Liver (tissue), 9 donors: ENCODE results near the gene TNN. TPM values are rescaled to one million over a fixed set of nuclear protein-coding genes. Genes with fewer than 3 reads are reported as not detected.

Experiments used
- DNase-seq: peaks from one replicate; pipeline ENCODE4 v3.0.0-alpha.2; 2017; ENCODE audit warnings: low spot score
- H3K27ac ChIP-seq, 2 donors: one replicate each; pipeline ENCODE4 v1.7.0; 2013; ENCODE audit warnings: inconsistent platforms in 2 of 2, low read length in 2 of 2, control low read depth in 1 of 2, low read depth in 1 of 2, mild to moderate bottlenecking in 1 of 2
- H3K27me3 ChIP-seq, 4 donors: one replicate each; pipeline versions ENCODE4 v1.6.1 to v1.7.0; 2013; ENCODE audit warnings: low read length in 3 of 4, inconsistent platforms in 1 of 4, mild to moderate bottlenecking in 1 of 4, moderate library complexity in 1 of 4; ENCODE audit not compliant: control insufficient read depth in 4 of 4, insufficient read depth in 4 of 4
- H3K36me3 ChIP-seq, 4 donors: one replicate each; pipeline versions ENCODE4 v1.6.1 to v1.7.0; 2013; ENCODE audit warnings: low read length in 3 of 4, mild to moderate bottlenecking in 3 of 4, low read depth in 1 of 4, moderate library complexity in 1 of 4; ENCODE audit not compliant: control insufficient read depth in 4 of 4, insufficient read depth in 3 of 4
- H3K4me1 ChIP-seq, 4 donors: one replicate each; pipeline versions ENCODE4 v1.6.1 to v1.7.0; 2013; ENCODE audit warnings: low read length in 3 of 4, mild to moderate bottlenecking in 3 of 4, moderate library complexity in 1 of 4; ENCODE audit not compliant: control insufficient read depth in 4 of 4, insufficient read depth in 4 of 4
- H3K4me3 ChIP-seq, 3 donors: one replicate each; pipeline versions ENCODE4 v1.6.1 to v1.7.0; 2013; ENCODE audit warnings: low read length in 3 of 3, control low read depth in 1 of 3, low read depth in 1 of 3, mild to moderate bottlenecking in 1 of 3
- H3K9ac ChIP-seq, 2 donors: one replicate each; pipeline ENCODE4 v1.7.0; 2013; ENCODE audit warnings: low read length in 2 of 2, mild to moderate bottlenecking in 2 of 2, moderate library complexity in 2 of 2, control low read depth in 1 of 2, low read depth in 1 of 2
- H3K9me3 ChIP-seq, 4 donors: one replicate each; pipeline versions ENCODE4 v1.6.1 to v1.7.0; 2013; ENCODE audit warnings: low read length in 3 of 4; ENCODE audit not compliant: control insufficient read depth in 4 of 4
- EGR1 ChIP-seq, 2 donors: IDR thresholded peaks; 2 replicates each; pipeline ENCODE4 v1.6.1; 2016 to 2018; ENCODE audit warnings: antibody characterized with exemption in 2 of 2, low read depth in 2 of 2
- FOXA1 ChIP-seq: IDR thresholded peaks from 2 replicates; pipeline ENCODE4 v1.6.1; 2016; ENCODE audit warnings: antibody characterized with exemption
- FOXA2 ChIP-seq: IDR thresholded peaks from 2 replicates; pipeline ENCODE4 v1.6.1; 2016; ENCODE audit warnings: antibody characterized with exemption
- GABPA ChIP-seq, 2 donors: IDR thresholded peaks in 1 of 2; conservative IDR thresholded peaks in 1 of 2; 2 replicates each; pipeline ENCODE4 v1.6.1; 2016; ENCODE audit warnings: antibody characterized with exemption in 2 of 2, mild to moderate bottlenecking in 1 of 2, moderate library complexity in 1 of 2
- HNF4A ChIP-seq, 2 donors: conservative IDR thresholded peaks; 2 replicates each; pipeline ENCODE4 v1.6.1; 2016; ENCODE audit warnings: antibody characterized with exemption in 2 of 2, mild to moderate bottlenecking in 2 of 2
- HNF4G ChIP-seq: IDR thresholded peaks from 2 replicates; pipeline ENCODE4 v1.6.1; 2016; ENCODE audit warnings: antibody characterized with exemption
- JUND ChIP-seq, 2 donors: IDR thresholded peaks; 2 replicates each; pipeline ENCODE4 v1.6.1; 2016; ENCODE audit warnings: antibody characterized with exemption in 2 of 2
- RAD21 ChIP-seq, 2 donors: IDR thresholded peaks; 2 replicates each; pipeline ENCODE4 v1.6.1; 2016; ENCODE audit warnings: antibody characterized with exemption in 2 of 2, mild to moderate bottlenecking in 2 of 2
- RXRA ChIP-seq, 2 donors: IDR thresholded peaks; 2 replicates each; pipeline ENCODE4 v1.6.1; 2017 to 2018; ENCODE audit warnings: antibody characterized with exemption in 2 of 2, mild to moderate bottlenecking in 1 of 2
- SP1 ChIP-seq: IDR thresholded peaks from 2 replicates; pipeline ENCODE4 v1.6.1; 2018; ENCODE audit warnings: antibody characterized with exemption, mild to moderate bottlenecking
- TAF1 ChIP-seq: conservative IDR thresholded peaks from 2 replicates; pipeline ENCODE4 v1.6.1; 2016; ENCODE audit warnings: antibody characterized with exemption, mild to moderate bottlenecking
- YY1 ChIP-seq: IDR thresholded peaks from 2 replicates; pipeline ENCODE4 v1.6.1; 2016; ENCODE audit warnings: antibody characterized with exemption, mild to moderate bottlenecking
- WGBS: extraction: QIAGEN DNeasy Blood & Tissue Kit; methylation state at CpG from one replicate; pipeline ENCODE4 v1.1.7; 2013; 5-methylcytosine and 5-hydroxymethylcytosine counted together
- polyA plus RNA-seq, 2 donors: library from polyadenylated mRNA; stranded (reverse) in 1 of 2; unstranded in 1 of 2; fragments of 200-250 nt in 1 of 2; fragments of >200 nt in 1 of 2; fragmentation: Nextera tagmentation in 1 of 2; extraction: Ambion mirVana in 1 of 2; gene quantifications; one replicate each; pipeline versions ENCODE4 v1.2.1 to v1.2.3, GENCODE V29; 2013 to 2015
- total RNA-seq, 2 donors: library from RNA; depleted of rRNA; stranded (reverse); fragments of >200 nt; gene quantifications; one replicate each; pipeline ENCODE4 v1.2.3, GENCODE V29; 2014
- TF ChIP-seq, protein P1 (sequence below): fragments of 150-350 bp; IDR thresholded peaks from 2 replicates; pipeline ENCODE4 v1.5.1; 2017; ENCODE audit warnings: improper control_type of control experiment, low read depth, low read length; ENCODE audit not compliant: missing input control
- TF ChIP-seq, protein P2 (sequence below): IDR thresholded peaks from 2 replicates; pipeline ENCODE4 v1.6.1; 2016; ENCODE audit warnings: antibody characterized with exemption
- TF ChIP-seq, protein P3 (sequence below): IDR thresholded peaks from 2 replicates; pipeline ENCODE4 v1.6.1; 2016; ENCODE audit warnings: antibody characterized with exemption
- TF ChIP-seq, protein P4 (sequence below): IDR thresholded peaks from 2 replicates; pipeline ENCODE4 v1.6.1; 2016; ENCODE audit warnings: antibody characterized with exemption, mild to moderate bottlenecking
- donor health status: healthy.
- donor health status: healthy.
- donor health status: healthy.
- donor health status: healthy.
- donor health status: healthy.

Gene TNN
- total and polyA plus RNA-seq, 4 donors = 0.11 to 1.8 (median 0.80) TPM

DNA sequence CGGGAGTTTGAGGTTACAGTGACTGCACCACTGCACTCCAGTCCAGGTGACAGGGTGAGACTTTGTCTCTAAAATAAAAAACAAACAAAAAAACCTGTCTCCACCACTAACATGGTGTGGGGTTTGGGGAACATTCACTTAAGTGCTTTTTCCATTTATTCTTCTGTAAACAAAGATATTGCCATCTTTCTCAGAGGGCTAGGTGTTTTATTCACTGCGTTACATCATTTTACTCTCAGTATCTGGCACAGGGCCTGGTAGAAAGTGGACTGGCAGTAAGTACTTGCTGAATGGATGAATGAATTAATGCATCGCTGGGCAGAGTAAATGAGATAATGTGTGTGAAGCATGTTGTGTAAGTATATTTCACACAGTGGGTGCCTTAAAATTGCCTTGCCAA, 104.9 kb downstream of the TNN start:
- Histone ChIP-seq H3K27ac (no peak overlapping the region), H3K36me3 (peaks cover 0 to 22% (median 15%) of the 10 kb centered on the region in 4 donors), H3K9me3 (no peaks in the 10 kb centered on the region), H3K4me1 (peaks cover 0 to 12% (median 4%) of the 10 kb centered on the region in 4 donors), H3K9ac (no peak overlapping the region), H3K4me3 (no peak overlapping the region), H3K27me3 (no peaks in the 10 kb centered on the region)
- no peak for DNase-seq
- WGBS = 97% methylated on average over 3 of the region's 3 CpGs
- TF ChIP-seq, protein P1, sequence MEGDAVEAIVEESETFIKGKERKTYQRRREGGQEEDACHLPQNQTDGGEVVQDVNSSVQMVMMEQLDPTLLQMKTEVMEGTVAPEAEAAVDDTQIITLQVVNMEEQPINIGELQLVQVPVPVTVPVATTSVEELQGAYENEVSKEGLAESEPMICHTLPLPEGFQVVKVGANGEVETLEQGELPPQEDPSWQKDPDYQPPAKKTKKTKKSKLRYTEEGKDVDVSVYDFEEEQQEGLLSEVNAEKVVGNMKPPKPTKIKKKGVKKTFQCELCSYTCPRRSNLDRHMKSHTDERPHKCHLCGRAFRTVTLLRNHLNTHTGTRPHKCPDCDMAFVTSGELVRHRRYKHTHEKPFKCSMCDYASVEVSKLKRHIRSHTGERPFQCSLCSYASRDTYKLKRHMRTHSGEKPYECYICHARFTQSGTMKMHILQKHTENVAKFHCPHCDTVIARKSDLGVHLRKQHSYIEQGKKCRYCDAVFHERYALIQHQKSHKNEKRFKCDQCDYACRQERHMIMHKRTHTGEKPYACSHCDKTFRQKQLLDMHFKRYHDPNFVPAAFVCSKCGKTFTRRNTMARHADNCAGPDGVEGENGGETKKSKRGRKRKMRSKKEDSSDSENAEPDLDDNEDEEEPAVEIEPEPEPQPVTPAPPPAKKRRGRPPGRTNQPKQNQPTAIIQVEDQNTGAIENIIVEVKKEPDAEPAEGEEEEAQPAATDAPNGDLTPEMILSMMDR = no peak
- TF ChIP-seq HNF4A (conservative IDR thresholded peaks at IDR 0.05) = no peak
- TF ChIP-seq YY1 = no peak
- TF ChIP-seq, protein P2, sequence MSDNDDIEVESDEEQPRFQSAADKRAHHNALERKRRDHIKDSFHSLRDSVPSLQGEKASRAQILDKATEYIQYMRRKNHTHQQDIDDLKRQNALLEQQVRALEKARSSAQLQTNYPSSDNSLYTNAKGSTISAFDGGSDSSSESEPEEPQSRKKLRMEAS = no peak
- TF ChIP-seq RXRA (IDR thresholded peaks at IDR 0.05) = no peak
- no peak for TF ChIP-seq SP1
- no peak for TF ChIP-seq RAD21 (IDR thresholded peaks at IDR 0.05)
- no peak for TF ChIP-seq FOXA1
- TF ChIP-seq TAF1 = no peak
- TF ChIP-seq GABPA (IDR thresholded peaks at IDR 0.05 in 1 of 2, conservative IDR thresholded peaks at IDR 0.05 in 1 of 2) = no peak
- no peak for TF ChIP-seq EGR1 (IDR thresholded peaks at IDR 0.05; ENCODE audit: low read depth in 2 of 2)
- TF ChIP-seq, protein P3, sequence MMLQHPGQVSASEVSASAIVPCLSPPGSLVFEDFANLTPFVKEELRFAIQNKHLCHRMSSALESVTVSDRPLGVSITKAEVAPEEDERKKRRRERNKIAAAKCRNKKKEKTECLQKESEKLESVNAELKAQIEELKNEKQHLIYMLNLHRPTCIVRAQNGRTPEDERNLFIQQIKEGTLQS = no peak
- TF ChIP-seq FOXA2 = no peak
- TF ChIP-seq HNF4G = no peak
- TF ChIP-seq, protein P4, sequence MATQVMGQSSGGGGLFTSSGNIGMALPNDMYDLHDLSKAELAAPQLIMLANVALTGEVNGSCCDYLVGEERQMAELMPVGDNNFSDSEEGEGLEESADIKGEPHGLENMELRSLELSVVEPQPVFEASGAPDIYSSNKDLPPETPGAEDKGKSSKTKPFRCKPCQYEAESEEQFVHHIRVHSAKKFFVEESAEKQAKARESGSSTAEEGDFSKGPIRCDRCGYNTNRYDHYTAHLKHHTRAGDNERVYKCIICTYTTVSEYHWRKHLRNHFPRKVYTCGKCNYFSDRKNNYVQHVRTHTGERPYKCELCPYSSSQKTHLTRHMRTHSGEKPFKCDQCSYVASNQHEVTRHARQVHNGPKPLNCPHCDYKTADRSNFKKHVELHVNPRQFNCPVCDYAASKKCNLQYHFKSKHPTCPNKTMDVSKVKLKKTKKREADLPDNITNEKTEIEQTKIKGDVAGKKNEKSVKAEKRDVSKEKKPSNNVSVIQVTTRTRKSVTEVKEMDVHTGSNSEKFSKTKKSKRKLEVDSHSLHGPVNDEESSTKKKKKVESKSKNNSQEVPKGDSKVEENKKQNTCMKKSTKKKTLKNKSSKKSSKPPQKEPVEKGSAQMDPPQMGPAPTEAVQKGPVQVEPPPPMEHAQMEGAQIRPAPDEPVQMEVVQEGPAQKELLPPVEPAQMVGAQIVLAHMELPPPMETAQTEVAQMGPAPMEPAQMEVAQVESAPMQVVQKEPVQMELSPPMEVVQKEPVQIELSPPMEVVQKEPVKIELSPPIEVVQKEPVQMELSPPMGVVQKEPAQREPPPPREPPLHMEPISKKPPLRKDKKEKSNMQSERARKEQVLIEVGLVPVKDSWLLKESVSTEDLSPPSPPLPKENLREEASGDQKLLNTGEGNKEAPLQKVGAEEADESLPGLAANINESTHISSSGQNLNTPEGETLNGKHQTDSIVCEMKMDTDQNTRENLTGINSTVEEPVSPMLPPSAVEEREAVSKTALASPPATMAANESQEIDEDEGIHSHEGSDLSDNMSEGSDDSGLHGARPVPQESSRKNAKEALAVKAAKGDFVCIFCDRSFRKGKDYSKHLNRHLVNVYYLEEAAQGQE = no peak

DNA sequence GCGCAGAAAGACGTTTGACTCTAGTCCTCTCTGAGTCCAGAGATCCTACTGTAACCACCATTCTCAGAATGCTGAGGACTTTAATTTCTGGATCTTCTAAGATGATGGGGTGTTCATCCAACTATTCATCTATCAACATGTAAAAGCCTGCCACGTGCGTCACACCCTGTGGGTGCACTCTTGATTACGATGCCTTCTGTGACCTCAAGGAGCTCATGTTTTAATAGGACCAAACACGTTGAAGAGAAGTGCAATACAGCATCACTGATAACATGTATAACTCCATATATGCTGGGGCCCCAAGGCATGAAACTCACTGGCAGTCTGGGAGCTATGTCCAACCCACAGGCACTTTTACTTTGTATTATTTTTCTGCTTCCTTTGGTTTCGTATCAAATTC, 105.9 kb downstream of the TNN start:
- Histone ChIP-seq H3K9ac (no peak overlapping the region), H3K36me3 (peaks cover 0 to 27% (median 18%) of the 10 kb centered on the region in 4 donors), H3K4me3 (no peak overlapping the region), H3K9me3 (no peaks in the 10 kb centered on the region), H3K4me1 (peaks cover 0 to 12% (median 4%) of the 10 kb centered on the region in 4 donors), H3K27ac (no peak overlapping the region), H3K27me3 (no peaks in the 10 kb centered on the region)
- TF ChIP-seq RXRA (IDR thresholded peaks at IDR 0.05) = no peak
- TF ChIP-seq JUND (IDR thresholded peaks at IDR 0.05) = no peak
- no peak for TF ChIP-seq TAF1
- TF ChIP-seq, protein P1 = no peak
- DNase-seq = no peak
- WGBS = 94% methylated on average over 7 of the region's 7 CpGs
